A172 (cell line): Measurements from ENCODE around the gene MED19. TPM values are rescaled to one million over a fixed set of nuclear protein-coding genes. Genes with fewer than 3 reads are reported as not detected.
"Not testable (repeated sequence)": the region's sequence is repeated elsewhere in the genome, so short reads cannot be mapped to it uniquely, and the experiment has no call there.

Experiments used
- DNase-seq: peaks from one replicate; pipeline ENCODE4 v3.0.0-alpha.2; 2015; ENCODE audit warnings: low spot score
- total RNA-seq: library from RNA; depleted of rRNA; stranded (reverse); fragments of >200 nt; shearing (Covaris generic); gene quantifications from 2 replicates; pipeline ENCODE4 v1.2.3, GENCODE V29; 2014; rRNA removed

MED19 gene, protein sequence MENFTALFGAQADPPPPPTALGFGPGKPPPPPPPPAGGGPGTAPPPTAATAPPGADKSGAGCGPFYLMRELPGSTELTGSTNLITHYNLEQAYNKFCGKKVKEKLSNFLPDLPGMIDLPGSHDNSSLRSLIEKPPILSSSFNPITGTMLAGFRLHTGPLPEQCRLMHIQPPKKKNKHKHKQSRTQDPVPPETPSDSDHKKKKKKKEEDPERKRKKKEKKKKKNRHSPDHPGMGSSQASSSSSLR
- 21.2 and 30.4 TPM in 2 replicates for total RNA-seq

DNA sequence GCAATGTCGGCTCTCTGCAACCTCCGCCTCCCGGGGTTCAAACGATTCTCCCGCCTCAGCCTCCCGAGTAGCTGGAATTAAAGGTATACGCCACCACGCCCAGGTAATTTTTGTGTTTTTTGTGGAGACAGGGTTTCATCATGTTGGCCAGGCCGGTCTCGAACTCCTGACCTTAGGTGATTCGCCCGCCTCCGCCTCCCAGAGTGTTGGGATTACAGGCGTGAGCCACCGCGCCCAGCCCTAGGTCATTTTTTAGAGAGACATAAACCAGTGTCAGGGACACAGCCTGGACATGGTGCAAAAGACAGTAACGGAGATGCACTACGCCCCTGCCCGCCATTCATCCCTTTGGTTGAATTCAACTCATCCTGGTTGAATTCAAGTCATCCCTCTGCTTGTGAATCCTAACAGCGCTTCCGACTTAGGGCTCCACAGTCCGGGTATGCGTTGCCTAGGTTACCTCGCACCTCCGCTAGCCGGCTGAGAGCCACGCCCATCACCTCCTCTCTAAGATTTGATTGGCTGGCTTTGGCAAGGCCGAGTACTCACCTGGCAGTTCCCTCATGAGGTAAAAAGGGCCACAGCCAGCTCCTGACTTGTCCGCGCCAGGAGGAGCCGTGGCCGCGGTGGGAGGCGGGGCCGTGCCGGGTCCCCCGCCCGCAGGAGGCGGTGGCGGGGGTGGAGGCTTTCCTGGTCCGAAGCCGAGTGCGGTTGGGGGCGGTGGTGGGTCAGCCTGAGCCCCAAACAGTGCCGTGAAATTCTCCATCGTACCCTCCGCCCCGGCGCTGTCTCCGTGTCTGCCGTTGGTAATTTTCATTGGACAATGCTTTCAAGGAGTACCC, at the start of gene MED19:
Gene MED19, minus strand, starts transcription at position 802 of the 842 bp plus-strand sequence. Its CDS starts 36 bp downstream, at position 766.
- DNase-seq, result peak; percentile 83

DNA sequence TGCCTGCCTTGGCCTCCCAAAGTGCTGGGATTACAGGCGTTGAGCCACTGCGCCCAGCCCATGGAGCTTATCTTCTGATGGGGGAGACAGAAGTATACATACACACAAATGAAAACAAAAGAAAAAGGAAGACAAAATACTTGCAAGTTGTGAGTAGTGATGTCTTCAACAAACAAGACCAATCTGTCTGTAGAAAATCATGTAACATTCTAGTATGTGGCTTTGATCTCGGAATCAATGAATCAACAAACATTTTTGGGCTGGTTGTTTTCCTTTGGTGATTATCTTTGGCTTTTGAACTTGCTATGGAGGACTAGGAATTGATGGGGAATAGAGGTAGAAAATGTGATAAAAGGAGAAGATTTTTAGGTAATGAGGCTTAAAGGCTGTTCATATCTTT, 46.2 kb upstream of the MED19 start:
- no peak for DNase-seq

DNA sequence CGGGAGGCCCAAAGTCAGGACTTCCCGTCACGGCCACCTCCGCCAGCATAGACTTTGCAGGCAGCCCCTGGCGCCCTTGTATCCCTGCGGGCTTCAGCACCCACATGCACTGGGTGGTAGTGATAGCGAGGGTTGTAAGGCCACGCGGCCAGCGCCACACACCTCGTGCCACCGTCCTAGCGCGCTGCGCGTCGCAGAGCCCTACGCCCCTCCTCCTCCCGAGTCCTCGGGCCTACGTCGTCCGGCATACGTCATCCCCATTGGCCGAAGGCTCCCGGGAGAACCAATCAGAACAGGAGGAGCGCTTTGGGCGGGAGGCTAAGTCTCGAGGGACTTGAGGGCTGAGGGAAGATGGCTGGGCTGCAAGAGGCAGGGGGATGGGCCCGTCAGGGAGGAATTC, 40.9 kb upstream of the MED19 start:
- no peak for DNase-seq

DNA sequence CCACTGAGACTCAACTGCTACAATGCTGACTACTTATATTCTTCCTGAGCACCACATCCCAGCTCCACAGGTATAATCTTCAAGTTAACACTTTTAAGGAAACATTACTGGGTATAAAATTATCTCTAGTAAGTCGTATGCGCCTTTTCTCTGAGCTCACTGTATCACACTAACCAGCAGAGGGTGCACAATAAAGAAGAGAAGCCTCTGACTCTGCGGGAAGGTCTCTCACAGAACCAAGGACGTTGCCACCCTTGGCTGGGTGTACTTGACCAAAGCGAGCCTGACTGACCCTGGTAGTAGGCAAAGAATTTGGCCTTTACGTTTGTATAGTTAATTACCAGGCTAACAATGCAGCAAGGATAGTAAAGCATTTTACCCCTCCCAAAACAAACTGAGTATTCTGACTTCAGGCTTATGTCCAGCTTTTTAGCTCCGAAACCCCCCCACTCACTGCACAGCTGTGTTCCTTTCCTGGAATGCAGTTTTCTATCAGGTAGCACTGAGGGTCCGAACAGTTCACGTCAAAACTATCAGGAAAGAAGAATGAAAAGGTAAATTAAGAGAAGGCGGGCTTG, 39.8 kb upstream of the MED19 start, which contains the start of gene BTBD18:
Gene BTBD18, minus strand, starts transcription at position 144 of the 578 bp plus-strand sequence. CDS start 631 bp downstream, outside the sequence.
- DNase-seq, result peak; percentile 34

DNA sequence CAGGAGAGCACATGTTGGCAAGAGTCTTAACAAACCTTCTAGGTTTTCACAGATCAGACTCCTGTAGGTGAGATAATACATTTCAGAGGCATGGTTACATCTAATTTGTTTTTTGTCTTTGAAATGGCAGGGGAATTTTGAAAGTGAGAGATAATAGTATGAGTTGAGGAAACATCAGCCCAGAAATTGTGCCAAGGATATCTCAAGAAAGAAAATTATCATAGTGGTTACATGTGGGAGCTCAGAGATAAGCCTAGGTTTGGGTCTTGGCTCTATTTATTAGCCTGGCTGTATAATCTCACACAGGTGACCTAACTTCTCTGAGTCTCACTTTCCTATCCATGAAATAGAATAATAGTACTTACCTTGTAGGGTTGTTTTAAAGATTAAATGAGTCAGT, 39.2 kb upstream of the MED19 start:
- DNase-seq, result no peak

DNA sequence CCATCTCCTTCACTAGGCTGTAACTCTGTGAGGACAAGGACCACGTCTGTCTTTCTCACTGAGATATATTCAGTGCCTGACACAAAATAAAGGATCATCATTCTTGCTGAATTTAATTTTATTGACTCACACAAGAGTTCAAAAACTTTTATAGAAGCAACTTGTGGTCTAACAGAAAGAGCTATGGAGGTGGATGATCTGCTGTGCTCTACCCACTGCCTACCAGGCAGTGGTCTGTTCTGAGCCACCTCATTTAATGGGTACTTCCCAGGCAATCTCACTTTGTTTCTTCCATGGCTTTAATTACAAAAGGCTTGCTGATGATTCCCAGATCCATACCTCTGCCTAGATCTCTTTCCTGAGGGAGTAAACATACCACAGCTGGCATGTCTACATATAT, 34.9 kb upstream of the MED19 start:
- DNase-seq, result no peak

DNA sequence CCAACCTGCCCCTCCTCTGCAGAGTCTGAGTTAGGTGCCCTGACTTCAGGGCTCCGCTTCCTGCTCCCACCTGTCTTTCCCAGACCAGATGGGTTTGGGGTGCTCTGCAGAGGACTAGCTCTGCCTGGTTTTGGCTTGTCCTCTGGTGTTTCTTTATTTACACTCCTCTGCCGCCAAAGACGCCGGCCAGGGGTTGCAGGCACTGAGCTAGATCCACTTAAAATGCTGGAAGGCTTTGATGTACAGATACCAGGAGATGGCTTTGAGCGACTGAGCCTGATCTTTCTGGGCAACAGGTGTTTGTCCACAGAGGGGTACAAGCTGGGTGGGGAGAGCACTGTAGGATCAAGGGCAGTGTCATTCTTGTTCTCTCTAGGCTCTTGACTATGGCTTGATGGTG, 33.2 kb upstream of the MED19 start:
- no peak for DNase-seq

DNA sequence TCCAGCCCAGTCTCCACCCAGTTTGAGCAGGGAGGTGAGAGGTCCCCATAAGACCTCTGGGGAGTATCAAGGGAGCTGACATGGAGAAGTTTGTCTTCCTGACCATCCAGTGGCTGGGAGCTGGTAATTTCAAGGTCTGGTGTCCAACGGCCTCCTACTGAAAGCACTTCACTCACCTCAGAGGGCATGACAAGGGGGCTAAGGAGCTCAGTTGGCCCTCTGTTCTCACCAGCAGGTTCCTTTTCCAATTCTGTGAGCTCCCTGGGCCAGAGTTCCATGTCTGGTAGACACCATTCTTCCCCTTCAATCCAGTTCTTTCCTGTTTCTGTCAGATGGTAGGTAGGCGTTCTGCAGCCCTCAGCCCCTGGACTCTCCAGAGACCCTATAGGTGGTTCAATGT, 32.3 kb upstream of the MED19 start:
- DNase-seq, result no peak

DNA sequence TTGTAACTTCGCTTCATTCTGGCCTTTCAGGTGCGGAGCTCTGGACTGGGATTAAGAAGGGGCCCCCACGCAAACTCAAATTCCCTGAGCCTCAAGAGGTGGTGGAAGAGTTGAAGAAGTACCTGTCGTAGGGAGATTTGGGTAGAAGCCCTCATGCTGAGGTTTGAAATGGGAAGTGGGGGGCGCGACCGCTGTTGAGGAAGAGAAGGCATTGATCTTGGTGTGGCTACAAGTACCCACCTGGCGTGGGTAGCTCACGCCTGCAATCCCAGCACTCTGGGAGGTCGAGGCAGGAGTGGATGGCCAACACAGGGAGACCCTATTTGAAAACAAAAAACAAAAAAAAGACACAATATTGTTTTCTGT, 30.1 kb upstream of the MED19 start:
- no peak for DNase-seq

DNA sequence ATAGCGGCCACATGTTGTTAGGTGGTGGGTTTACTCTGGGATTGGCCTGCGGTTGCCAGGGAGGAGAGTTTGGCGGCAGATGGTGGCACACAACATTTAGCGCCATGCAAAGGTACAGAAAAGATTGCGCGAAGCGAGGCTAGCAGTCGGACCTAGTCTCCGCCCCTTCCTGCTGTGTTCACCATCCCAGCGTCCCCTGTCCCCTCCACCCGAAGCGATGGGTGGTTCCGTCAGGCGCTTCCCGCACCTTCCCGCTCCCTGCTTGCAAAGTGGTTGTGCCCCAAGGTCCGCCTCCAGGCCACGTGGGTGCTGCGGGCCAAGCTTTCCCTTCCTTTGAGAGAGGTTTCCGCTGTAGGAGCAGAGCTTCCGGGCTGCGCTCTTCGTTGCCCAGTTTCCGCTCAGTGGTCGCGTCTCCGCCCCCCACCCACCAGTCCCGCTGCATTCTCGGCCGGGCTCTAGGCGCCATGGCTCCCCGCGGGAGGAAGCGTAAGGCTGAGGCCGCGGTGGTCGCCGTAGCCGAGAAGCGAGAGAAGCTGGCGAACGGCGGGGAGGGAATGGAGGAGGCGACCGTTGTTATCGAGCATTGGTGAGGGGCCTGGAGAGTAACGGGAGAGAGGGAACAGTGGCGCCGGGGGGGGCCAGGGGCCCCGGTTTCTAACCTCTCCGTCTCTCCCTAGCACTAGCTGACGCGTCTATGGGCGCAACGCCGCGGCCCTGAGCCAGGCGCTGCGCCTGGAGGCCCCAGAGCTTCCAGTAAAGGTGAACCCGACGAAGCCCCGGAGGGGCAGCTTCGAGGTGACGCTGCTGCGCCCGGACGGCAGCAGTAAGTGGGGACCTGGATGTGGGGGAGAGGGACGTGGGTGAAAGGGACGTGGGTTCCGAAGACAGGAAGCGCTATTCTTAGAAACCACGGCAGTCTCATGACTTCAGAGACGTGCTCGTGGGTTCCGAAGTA, 29.4 kb upstream of the MED19 start, which contains the start of gene SELENOH:
Gene SELENOH, plus strand, starts transcription at position 360 of the 955 bp plus-strand sequence. Its CDS starts 105 bp downstream, at position 465.
- DNase-seq, result peak; percentile 94

DNA sequence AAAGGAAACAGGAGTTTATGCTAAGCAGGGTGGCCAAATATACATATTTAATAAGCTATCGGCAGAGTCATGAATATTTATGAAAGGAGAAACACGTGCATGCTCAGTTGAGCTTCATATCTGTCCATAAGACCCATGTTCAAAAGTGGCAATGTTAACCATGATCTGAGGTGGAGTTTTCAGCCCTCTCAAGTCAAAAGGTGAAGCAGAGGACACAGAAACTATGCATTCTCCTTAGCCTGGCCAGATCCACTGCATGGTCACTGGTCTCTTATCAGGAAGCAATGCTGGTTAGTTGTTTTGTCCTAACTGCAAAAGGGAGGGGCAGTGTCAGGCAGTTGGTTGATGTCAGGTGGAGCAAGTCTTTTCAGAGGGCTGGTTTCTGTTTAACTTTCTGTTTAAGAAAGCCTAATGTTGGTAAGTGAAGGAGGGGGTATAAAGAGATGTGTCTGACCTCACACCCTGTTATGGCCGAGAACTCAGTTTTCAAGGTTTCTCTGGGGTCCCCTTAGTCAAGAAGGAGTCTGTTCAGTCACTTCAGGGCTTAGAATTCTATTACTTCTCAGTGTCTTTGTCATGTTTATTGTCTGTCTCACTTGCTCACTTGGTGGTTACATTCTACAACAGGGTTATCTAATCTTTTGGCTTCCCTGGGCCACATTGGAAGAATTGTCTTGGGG, 23.7 kb upstream of the MED19 start:
- no peak for DNase-seq

DNA sequence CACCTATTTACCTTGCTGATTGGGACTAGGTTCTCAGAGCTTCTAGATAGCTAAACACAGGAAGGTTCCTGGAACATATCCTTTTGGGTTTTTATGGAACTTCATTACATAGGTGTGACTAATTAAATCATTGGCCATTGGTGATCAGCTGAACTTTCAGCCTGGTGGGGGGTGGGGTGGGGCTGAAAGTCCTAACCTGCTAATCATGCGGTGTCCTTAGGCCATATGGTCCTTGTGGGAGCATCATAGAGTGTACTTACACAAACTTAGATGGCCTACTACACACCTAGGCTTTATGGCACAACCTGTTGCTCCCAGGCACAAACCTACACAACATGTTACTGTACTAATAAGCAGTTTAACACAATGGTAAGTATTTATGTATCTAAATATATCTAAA, 20.6 kb upstream of the MED19 start:
- no peak for DNase-seq

DNA sequence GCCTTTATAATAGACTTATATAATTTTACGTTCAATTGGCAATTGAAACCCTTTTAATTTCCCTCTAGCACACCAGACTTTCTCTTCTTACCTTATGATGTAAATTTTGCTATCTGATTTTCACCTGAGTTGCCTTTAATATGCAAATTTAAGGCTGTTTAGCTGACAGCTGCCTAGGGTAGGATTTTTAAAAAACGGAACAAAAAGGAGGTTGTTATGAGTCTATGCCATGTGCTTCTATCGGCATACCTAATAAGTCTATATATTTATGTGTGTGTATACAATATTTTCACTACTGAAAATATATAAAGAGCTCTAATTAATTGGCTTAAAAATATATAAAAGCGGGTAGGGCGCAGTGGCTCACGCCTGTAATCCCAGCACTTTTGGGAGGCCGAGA, 17.5 kb upstream of the MED19 start:
- DNase-seq, result no peak

DNA sequence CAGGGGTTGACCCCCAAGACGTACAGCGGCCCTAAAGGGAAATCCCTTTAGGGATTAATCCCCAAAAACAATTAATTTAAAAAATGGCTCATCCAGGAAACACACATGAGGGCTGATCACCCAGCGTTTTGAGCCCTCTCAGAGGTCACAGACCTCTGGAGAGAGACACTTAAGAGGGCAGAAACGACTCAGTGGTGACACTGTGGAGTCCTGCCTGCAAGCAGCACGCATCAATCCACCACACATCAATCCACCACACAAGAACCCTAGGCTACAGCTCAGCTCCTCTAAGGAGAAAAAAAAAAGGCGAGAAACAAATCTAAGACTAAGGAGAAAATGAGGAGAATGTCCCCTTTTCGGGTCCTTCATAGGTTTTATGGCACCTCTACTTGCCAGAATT, 16.8 kb upstream of the MED19 start:
- no peak for DNase-seq

DNA sequence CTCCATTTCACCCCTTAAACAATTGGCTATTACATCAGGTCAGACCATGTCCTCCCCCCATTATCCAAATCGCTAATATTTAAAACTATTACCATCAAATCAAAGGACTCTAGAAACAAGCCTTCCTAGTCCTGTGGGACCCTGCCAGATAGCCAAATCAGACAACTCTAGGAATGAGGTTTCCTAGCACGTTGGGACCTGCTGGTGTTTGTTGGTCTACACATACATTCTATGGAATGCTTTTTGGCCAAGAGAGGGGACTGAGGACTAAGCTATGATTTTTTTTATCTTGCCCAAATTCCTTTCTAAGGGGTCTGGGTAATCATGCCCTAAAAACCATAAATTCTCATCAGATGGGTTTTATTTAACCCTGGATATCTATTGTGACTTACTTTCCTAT, 15.2 kb upstream of the MED19 start:
- DNase-seq, result no peak

DNA sequence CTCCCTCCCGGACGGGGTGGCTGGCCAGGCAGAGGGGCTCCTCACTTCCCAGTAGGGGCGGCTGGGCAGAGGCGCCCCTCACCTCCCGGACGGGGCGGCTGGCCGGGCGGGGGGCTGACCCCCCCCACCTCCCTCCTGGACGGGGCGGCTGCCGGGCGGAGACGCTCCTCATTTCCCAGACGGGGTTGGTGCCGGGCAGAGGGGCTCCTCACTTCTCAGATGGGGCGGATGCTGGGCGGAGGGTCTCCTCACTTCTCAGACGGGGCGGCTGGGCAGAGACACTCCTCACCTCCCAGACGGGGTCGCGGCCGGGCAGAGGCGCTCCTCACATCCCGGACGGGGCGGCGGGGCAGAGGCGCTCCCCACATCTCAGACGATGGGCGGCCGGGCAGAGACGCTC, 4.7 kb upstream of the MED19 start:
- not testable (repeated sequence) for DNase-seq

DNA sequence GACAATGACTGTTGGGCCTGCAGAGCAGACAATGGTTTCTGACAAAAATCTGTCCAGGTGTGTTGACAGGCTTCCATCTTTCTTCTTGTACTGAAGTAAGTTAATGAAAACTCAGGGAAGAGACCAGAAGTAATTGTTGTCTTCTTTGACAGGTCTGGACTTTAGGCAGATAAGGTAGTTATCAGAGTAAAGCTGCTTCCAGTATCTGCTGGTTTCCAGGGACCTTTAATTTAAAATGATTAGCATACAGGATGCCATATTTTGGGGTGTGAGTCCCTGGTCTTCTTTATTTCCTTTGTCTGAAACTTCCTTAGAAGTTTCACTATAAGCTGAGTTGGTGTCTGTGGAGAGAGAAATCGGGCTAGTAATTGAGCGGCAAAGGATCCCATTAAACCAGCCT, 1.8 kb upstream of the MED19 start:
- no peak for DNase-seq

DNA sequence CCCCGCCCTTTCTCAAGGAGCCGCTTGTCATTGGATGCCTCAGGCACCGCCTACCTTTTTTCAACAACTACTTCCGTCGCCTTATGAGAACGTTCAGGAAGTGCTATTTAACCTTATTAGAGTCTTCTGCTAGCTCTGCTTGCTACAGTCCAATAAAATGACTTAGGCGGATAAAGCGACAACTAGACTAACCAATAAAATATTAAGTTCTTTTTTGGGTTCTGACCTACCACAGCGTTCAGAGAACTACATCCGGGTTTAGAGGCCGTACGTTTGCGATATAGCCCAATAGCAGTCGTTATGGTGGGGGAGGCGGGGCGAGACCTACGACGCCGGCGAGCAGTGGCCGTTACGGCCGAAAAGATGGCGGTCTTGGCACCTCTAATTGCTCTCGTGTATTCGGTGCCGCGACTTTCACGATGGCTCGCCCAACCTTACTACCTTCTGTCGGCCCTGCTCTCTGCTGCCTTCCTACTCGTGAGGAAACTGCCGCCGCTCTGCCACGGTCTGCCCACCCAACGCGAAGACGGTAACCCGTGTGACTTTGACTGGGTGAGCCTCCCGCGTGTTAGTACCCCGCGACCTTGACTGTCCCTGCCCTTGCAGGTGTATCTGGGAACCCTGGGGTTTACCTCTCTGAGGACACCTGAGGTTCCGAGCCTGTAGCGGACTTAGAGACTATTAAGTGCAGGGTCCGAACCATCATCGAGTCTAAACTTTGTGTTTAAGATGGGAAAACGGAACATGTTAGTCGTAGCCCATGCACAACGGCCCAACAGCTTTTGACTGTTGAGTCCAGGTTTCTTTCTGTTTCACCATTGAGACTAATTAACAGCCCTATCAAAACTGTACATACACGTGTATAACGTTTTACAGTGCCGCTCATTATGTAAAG, 488 bp upstream of the MED19 start, which contains the start of gene TMX2:
Gene TMX2, plus strand, starts transcription at position 338 of the 895 bp plus-strand sequence. Its CDS starts 26 bp downstream, at position 364.
- peak; percentile 99 for DNase-seq

DNA sequence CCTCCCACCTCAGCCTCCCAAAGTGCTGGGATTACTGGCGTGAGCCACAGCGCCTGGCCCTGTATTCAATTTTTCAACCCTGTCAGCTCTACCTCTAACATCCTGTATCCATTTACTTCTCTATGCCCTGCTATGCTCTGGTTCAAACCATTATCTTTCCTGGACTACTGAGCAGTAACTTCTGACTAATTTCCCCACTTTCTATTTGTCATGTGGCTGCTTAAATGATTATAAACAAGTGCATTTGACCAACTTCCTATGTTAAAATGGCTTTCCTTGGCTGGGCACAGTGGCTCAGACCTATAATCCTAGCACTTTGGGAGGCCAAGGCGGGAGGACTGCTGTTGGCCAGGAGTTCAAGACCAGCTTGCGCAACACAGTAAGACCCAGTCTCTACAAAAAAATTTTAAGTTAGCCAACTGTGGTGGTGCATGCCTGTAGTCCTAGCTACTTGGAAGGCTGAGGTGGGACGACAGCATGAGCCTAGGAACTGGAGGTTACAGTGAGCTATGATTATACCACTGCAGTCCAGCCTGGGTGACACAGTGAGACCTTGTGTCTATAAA, 2.1 kb downstream of the MED19 start:
- DNase-seq, result no peak
